Astrocyte of the spinal cord (primary cell): ENCODE data around the gene IFI27L2.

Experiments used
- DNase-seq: peaks from one replicate; pipeline ENCODE4 v3.0.0; 2011; ENCODE audit warnings: low read depth, low spot score
- H3K4me3 ChIP-seq: 2 replicates; pipeline ENCODE4 v1.5.1; 2011; ENCODE audit warnings: low read depth, mild to moderate bottlenecking, low read length, moderate library complexity
- CTCF ChIP-seq: IDR thresholded peaks from 2 replicates; pipeline ENCODE4 v1.5.1; 2012; ENCODE audit warnings: low read depth, mild to moderate bottlenecking, low read length, inconsistent platforms
- in situ Hi-C: cut with HindIII; loops from 2 replicates; pipeline ENCODE4 v1.10.0; 2017; ENCODE audit warnings: low sequenced_read_pairs

Gene IFI27L2

GRCh38 chr14:94126800-94127199 lies 2.6 kb downstream of the IFI27L2 start:
- in situ Hi-C loops = no loop called here
- DNase-seq = no peak
- no peak for TF ChIP-seq CTCF
- no peak overlapping the region for H3K4me3 ChIP-seq

- in situ Hi-C loops = no loop called here
- TF ChIP-seq CTCF = no peak
- no peak for DNase-seq
- H3K4me3 ChIP-seq = no peak overlapping the region
Observed at GRCh38 chr14:94126419-94126677, 3.1 kb downstream of the IFI27L2 start.

- DNase-seq = no peak
- no peak overlapping the region for H3K4me3 ChIP-seq
- TF ChIP-seq CTCF = no peak
- in situ Hi-C loops = no loop called here
Observed at GRCh38 chr14:94125659-94126418, 3.6 kb downstream of the IFI27L2 start.

- no peak for DNase-seq
- no peak overlapping the region for H3K4me3 ChIP-seq
- TF ChIP-seq CTCF = no peak
- in situ Hi-C loops = no loop called here
Observed at GRCh38 chr14:94124582-94125377, 4.6 kb downstream of the IFI27L2 start.

- no peak for TF ChIP-seq CTCF
- DNase-seq = no peak
- H3K4me3 ChIP-seq = no peak overlapping the region
- in situ Hi-C loops = no loop called here
Observed at GRCh38 chr14:94123868-94124267, 5.5 kb downstream of the IFI27L2 start.

GRCh38 chr14:94123296-94123695 lies 6.1 kb downstream of the IFI27L2 start:
- TF ChIP-seq CTCF = no peak
- H3K4me3 ChIP-seq = no peak overlapping the region
- no peak for DNase-seq
- in situ Hi-C loops = no loop called here
